Endothelial cell of umbilical vein (primary cell): ENCODE data around the gene ARL6IP4.

Experiments
- CTCF ChIP-seq, 2 donors: IDR thresholded peaks; 1 replicate in 1 of 2; 2 replicates in 1 of 2; pipeline ENCODE4 v1.5.1; 2011; ENCODE audit warnings: low read length in 2 of 2, mild to moderate bottlenecking in 2 of 2, moderate library complexity in 2 of 2, control low read depth in 1 of 2, inconsistent platforms in 1 of 2, low read depth in 1 of 2; ENCODE audit not compliant: insufficient read depth in 1 of 2; ENCODE audit errors: extremely low read depth in 1 of 2
- FOS ChIP-seq: IDR thresholded peaks from 2 replicates; pipeline ENCODE4 v1.6.1; 2011; ENCODE audit warnings: mild to moderate bottlenecking, low read length, moderate library complexity, borderline replicate concordance; ENCODE audit not compliant: insufficient read depth
- GATA2 ChIP-seq: IDR thresholded peaks from 2 replicates; pipeline ENCODE4 v1.7.0; 2011; ENCODE audit warnings: low read depth, mild to moderate bottlenecking, moderate library complexity, mixed read lengths, low read length; ENCODE audit not compliant: insufficient read length, insufficient read depth
- JUN ChIP-seq: IDR thresholded peaks from 2 replicates; pipeline ENCODE4 v1.6.1; 2011; ENCODE audit warnings: borderline replicate concordance, low read depth; ENCODE audit not compliant: insufficient read length, insufficient read depth
- MAX ChIP-seq: IDR thresholded peaks from 2 replicates; pipeline ENCODE4 v1.6.1; 2011; ENCODE audit not compliant: insufficient read depth, insufficient read length
- POLR2A ChIP-seq: IDR thresholded peaks from 2 replicates; pipeline ENCODE4 v1.6.1; 2012; ENCODE audit warnings: low read depth, mild to moderate bottlenecking, control low read depth, low read length
- POLR2AphosphoS5 ChIP-seq: IDR thresholded peaks from 2 replicates; pipeline ENCODE4 v1.6.1; 2012; ENCODE audit warnings: low read depth, mild to moderate bottlenecking, control low read depth, low read length, moderate library complexity; ENCODE audit not compliant: insufficient read depth

- TF ChIP-seq CTCF (IDR thresholded peaks at IDR 0.05; ENCODE audit: extremely low read depth in 1 of 2, insufficient read depth in 1 of 2, low read depth in 1 of 2, low read length in 2 of 2): no peak
- TF ChIP-seq POLR2A: no peak
- no peak for TF ChIP-seq JUN
- no peak for TF ChIP-seq POLR2AphosphoS5
- TF ChIP-seq MAX: no peak
- TF ChIP-seq FOS: no peak
- no peak for TF ChIP-seq GATA2
Observed at GRCh38 chr12:122983789-122984515, 3.5 kb downstream of the ARL6IP4 start.
